ENCODE measurements around the gene PSME3IP1.
A peak's percentile ranks its signal among the peaks of the same experiment; 100 is the strongest.

Gene PSME3IP1

DNA sequence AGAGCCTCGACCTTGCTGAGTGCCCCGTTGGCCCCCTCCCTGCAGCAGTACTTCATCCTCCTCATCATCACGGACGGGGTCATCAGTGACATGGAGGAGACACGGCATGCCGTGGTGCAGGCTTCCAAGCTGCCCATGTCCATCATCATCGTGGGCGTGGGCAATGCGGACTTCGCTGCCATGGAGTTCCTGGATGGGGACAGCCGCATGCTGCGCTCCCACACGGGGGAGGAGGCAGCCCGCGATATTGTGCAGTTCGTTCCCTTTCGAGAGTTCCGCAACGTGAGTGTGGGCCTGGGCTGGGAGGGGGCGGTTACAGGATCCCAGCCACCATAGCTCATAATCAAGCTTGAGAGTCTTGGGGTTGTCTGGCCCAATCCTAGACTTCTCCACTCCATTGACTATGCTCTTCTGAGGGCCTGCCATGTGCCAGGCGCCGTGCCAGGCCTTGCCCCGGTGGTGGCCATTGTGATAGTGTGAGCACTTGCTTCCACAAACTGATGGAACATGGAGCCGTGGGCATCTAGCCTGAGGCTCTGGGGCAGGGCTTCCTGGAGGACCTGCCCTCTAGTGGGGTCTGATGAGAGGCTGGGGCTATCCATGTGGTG lies 39.7 kb downstream of the PSME3IP1 start:
- Histone ChIP-seq H3K36me3 (peaks cover 0 to 44% (median 0%) of the 10 kb centered on the region in 3 donors), H3K27me3 (no peaks in the 10 kb centered on the region), H3K9me3 (no peaks in the 10 kb centered on the region), H3K4me1 (peaks cover 0 to 8% (median 3%) of the 10 kb centered on the region in 4 donors), H3K27ac (no peak overlapping the region), H3K4me3 (no peak overlapping the region)
- intact Hi-C loops (cut with DNase I; ENCODE audit: low total_unique reads), result no loop called here
- TF ChIP-seq, protein P1, sequence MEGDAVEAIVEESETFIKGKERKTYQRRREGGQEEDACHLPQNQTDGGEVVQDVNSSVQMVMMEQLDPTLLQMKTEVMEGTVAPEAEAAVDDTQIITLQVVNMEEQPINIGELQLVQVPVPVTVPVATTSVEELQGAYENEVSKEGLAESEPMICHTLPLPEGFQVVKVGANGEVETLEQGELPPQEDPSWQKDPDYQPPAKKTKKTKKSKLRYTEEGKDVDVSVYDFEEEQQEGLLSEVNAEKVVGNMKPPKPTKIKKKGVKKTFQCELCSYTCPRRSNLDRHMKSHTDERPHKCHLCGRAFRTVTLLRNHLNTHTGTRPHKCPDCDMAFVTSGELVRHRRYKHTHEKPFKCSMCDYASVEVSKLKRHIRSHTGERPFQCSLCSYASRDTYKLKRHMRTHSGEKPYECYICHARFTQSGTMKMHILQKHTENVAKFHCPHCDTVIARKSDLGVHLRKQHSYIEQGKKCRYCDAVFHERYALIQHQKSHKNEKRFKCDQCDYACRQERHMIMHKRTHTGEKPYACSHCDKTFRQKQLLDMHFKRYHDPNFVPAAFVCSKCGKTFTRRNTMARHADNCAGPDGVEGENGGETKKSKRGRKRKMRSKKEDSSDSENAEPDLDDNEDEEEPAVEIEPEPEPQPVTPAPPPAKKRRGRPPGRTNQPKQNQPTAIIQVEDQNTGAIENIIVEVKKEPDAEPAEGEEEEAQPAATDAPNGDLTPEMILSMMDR (IDR thresholded peaks at IDR 0.05), result no peak
- DNase-seq, result no peak

GRCh38 chr16:57145046-57146021 lies 40.5 kb downstream of the PSME3IP1 start:
- peaks cover 0 to 10% (median 4%) of the 10 kb centered on the region in 4 donors for H3K4me1 ChIP-seq

GRCh38 chr16:57144027-57144426 lies 41.8 kb downstream of the PSME3IP1 start:
- no peak overlapping the region for H3K4me3 ChIP-seq
- H3K27ac ChIP-seq, result no peak overlapping the region
- intact Hi-C loops (cut with DNase I; ENCODE audit: low total_unique reads), result no loop called here
- no peaks in the 10 kb centered on the region for H3K27me3 ChIP-seq
- H3K4me1 ChIP-seq, result peaks cover 0 to 22% (median 8%) of the 10 kb centered on the region in 4 donors
- DNase-seq, result no peak
- TF ChIP-seq, protein P1 (IDR thresholded peaks at IDR 0.05), result no peak
- H3K36me3 ChIP-seq, result peaks cover 0 to 24% (median 0%) of the 10 kb centered on the region in 3 donors
- no peaks in the 10 kb centered on the region for H3K9me3 ChIP-seq

More at GRCh38 chr16:57145046-57146021, 40.5 kb downstream of the PSME3IP1 start:
- H3K27me3 ChIP-seq, result no peaks in the 10 kb centered on the region
- no peak overlapping the region for H3K27ac ChIP-seq
- intact Hi-C loops (cut with DNase I; ENCODE audit: low total_unique reads), result no loop called here
- TF ChIP-seq, protein P1 (IDR thresholded peaks at IDR 0.05), result no peak
- no peak overlapping the region for H3K4me3 ChIP-seq
- DNase-seq, result no peak
- no peaks in the 10 kb centered on the region for H3K9me3 ChIP-seq
- H3K36me3 ChIP-seq, result peaks cover 0 to 36% (median 0%) of the 10 kb centered on the region in 3 donors

DNA sequence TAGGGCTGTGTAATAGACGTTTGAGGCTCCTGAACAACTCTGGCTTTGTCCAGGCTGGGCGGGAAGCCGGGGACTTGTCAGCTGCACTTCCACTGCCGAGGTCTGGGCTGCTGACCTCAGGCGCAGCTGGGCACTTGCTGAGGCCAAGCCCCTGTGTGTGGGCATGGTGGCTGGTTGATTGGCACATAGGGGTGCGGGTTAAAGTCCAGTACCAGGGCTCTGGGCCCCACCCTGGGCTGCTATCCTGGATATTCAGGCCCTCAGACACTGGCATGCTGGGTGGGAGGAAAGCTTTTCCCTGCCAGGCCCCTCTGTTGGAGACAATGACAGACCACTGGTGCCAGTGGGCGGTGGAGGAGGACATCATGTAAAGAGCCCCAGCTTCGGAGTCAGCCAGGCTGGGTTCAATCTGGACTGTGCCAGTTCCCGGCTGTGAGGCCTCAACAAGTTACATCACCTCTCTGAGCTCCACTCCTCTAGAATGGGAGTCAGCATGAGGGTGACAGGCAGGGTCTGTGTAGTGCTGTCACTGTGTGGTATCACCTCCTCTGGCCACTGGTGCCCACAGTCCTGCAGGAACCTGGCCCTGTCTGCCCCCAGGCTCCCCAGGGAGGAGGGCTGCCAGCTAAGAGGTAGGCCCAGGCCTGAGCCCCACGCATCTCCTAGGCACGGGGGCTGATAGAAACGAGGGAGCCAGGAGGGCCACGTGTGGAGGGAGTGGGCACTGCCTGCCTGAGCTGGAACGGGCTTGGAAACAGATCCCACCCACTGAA lies 42.5 kb downstream of the PSME3IP1 start:
- H3K36me3 ChIP-seq, result peaks cover 0 to 17% (median 0%) of the 10 kb centered on the region in 3 donors
- no peak overlapping the region for H3K4me3 ChIP-seq
- H3K27ac ChIP-seq, result no peak overlapping the region
- peak in 1 of 2 donors; percentile 48 for DNase-seq
- H3K9me3 ChIP-seq, result no peaks in the 10 kb centered on the region
- peaks cover 0 to 22% (median 8%) of the 10 kb centered on the region in 4 donors for H3K4me1 ChIP-seq
- TF ChIP-seq, protein P1 (IDR thresholded peaks at IDR 0.05), result no peak
- intact Hi-C loops (cut with DNase I; ENCODE audit: low total_unique reads), result no loop called here
- no peaks in the 10 kb centered on the region for H3K27me3 ChIP-seq

Data from tibial artery (tissue), 4 donors.